H7 (cell line): ENCODE results near the gene RAET1L. TPM values are rescaled to one million over a fixed set of nuclear protein-coding genes. Genes with fewer than 3 reads are reported as not detected.
"Not testable (repeated sequence)": the region's sequence is repeated elsewhere in the genome, so short reads cannot be mapped to it uniquely, and the experiment has no call there.

Source experiments
- DNase-seq: peaks from one replicate; pipeline ENCODE4 v3.0.0; 2012
- H3K27me3 ChIP-seq: 2 replicates; pipeline ENCODE4 v1.6.0; 2011; ENCODE audit warnings: mild to moderate bottlenecking, low read length; ENCODE audit not compliant: control insufficient read depth, insufficient read depth
- H3K36me3 ChIP-seq: replicated peaks from 2 replicates; pipeline ENCODE4 v1.5.1; 2011; ENCODE audit warnings: low read length; ENCODE audit not compliant: control insufficient read depth, insufficient read depth
- H3K4me3 ChIP-seq: 2 replicates; pipeline ENCODE4 v1.5.1; 2011; ENCODE audit warnings: low read depth, mild to moderate bottlenecking, control low read depth, low read length, moderate library complexity; ENCODE audit not compliant: insufficient read depth
- total RNA-seq: library from RNA; depleted of rRNA; stranded (reverse); fragments of >200 nt; shearing (Covaris generic); gene quantifications from 2 replicates; pipeline ENCODE4 v1.2.3, GENCODE V29; 2014

The RAET1L gene
- total RNA-seq, 1 experiment from 2014 or later: not detected

- Histone ChIP-seq H3K27me3 (peaks cover 47% of the 10 kb centered on the region), H3K4me3 (no peak overlapping the region), H3K36me3 (no peaks in the 10 kb centered on the region)
- no peak for DNase-seq
Measured at GRCh38 chr6:150032598-150032997, 7.3 kb upstream of the RAET1L start.

DNA sequence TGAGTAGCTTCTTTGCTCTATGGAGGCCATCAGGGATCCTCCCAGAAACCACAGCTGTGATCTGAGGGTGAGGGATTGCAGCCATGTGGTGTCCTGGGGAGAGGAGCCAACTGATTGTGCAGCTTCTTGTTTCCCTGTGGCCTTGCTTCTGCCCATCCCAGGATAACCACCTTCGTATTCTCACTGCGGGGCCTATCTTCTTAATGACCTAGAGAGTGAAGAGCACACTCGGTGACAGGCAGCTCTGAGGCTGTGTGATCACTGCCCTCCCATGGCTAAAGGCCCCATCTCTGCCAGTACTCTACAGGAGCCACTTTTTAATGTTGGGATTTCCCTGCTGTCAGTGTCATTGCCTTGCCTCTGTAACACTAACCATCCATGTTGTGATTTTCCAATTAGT lies 5.3 kb upstream of the RAET1L start:
- Histone ChIP-seq H3K36me3 (no peaks in the 10 kb centered on the region), H3K4me3 (no peak overlapping the region), H3K27me3 (peaks cover 31% of the 10 kb centered on the region)
- no peak for DNase-seq

- Histone ChIP-seq H3K4me3 (no peak overlapping the region), H3K27me3 (peaks cover 31% of the 10 kb centered on the region), H3K36me3 (no peaks in the 10 kb centered on the region)
- peak; percentile 51 for DNase-seq
Measured at GRCh38 chr6:150029749-150030148, 4.4 kb upstream of the RAET1L start.

DNA sequence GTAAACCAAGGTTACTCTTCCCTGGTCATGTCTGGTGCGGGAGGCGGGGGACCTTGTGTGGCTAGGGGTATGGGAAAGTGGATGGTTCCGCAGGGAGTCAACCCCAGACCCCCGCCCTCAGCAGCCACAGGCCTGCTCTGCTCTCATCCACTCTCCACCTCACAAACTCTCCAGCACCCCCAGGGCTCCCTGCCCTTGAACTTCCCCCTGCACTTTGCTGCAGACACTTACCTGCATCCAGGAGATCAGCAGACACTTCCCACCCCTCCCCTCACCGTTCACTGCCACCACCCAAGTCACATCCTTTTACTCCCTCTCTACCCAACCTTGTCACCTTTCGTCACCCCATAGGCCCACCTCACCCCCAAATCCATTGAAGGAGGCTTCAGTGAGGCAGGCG lies 3.9 kb upstream of the RAET1L start:
- Histone ChIP-seq H3K36me3 (no peaks in the 10 kb centered on the region), H3K4me3 (no peak overlapping the region), H3K27me3 (peaks cover 33% of the 10 kb centered on the region)
- DNase-seq: no peak

DNA sequence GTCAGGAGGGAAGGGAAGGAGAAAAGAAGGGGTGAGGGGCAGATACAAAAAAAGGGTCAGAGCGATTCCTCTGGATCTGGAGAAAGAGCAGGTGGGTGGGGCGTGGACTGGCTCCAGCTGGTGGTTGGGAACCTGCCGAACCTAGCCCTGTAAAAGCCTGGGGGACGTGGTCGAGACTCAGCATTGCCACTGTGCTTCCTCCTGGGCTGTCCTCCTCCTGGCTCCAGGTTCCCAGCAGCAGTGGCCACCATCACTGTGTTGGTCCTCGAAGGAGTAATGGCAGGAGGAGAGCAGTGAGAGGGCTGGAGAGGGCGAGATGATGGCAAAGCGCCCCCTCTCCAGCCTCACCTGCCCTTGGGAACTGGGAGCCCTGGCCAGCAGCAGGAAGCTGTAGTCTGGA lies 3.5 kb upstream of the RAET1L start:
- H3K27me3 ChIP-seq: peaks cover 35% of the 10 kb centered on the region
- no peak for DNase-seq

DNA sequence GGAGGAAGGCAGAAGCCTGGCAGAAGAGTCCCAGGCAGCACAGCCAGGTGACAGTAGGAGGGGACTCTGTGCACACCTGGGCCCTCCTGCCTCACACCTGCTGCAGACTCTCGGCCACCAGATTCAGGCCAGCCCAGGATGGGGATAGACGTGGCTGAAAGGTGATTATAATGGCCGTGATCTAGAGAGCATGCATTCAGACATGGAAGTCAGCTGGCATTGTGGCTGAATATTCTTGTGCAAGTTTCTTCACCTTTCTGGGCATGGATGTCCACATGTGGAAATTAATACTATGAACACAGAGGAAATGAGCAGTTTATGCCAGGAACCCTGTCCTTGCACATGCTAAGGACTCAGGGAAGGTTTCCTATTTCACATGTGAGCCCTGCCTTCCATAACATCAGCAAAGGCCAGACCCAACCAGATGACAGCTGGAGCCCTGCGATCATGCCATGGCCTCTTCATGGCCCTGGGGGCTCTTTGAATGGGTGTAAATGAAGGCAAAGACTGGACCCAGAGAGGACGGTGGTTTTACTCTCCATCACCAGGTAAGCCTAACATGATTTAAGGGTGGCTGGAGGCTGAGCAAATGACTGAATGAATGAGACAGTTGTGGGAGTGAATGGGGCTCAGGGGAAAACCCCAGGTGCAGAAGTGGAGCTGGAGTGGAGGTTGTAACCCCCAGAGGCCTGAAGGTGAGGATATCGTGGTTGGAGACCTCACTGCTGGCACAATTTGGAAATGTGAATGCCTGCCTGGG lies 2.7 kb upstream of the RAET1L start:
- Histone ChIP-seq H3K27me3 (peaks cover 29% of the 10 kb centered on the region), H3K4me3 (no peak overlapping the region), H3K36me3 (no peaks in the 10 kb centered on the region)
- no peak for DNase-seq

More for the DNA sequence above, 3.5 kb upstream of the RAET1L start:
- H3K4me3 ChIP-seq: no peak overlapping the region
- H3K36me3 ChIP-seq: no peaks in the 10 kb centered on the region

DNA sequence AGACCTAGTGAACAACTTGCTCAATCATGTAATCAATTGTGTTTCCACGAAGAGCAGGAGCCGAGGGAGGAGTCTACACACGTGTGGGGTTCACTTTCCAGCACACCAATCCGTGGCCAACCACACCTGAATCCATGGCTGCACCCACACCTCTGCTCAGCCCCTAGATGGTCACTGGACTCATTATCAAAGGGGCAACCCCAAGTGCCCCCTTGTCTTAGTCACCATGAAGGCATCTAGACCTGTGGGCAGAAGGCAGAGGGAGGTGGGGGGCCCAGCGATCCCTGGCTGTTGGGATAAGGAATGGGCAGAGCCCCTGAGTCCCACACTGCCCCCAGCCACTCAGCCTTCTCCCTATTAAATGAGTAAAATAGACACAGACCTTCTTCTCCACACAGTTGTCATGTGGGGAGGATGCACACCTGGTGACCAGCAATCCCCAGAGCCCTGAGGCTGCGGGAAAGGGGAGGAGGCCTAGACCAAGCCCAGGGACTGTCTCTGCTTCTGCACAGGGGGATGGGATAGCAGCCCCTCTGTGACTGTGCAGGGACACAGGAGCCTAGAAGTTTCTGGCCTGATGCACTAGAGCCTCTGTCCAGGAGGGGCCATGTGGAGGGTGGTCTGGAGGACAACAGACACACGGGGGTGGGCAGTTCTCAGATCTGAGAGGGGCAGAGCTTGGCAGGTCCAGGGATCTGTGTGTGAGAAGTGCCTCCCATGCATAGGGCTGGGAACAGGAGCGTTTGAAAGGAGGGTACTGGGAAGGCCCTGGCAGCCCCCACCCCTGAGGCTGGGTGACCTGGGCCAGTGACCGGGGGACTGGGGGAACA lies 1.9 kb upstream of the RAET1L start:
- Histone ChIP-seq H3K4me3 (no peak overlapping the region), H3K27me3 (peaks cover 28% of the 10 kb centered on the region), H3K36me3 (no peaks in the 10 kb centered on the region)
- no peak for DNase-seq

- no peaks in the 10 kb centered on the region for H3K36me3 ChIP-seq
- DNase-seq: no peak
- H3K4me3 ChIP-seq: no peak overlapping the region
- peaks cover 22% of the 10 kb centered on the region for H3K27me3 ChIP-seq
Measured at GRCh38 chr6:150024646-150025155, 631 bp downstream of the RAET1L start.

GRCh38 chr6:150024021-150024420 lies 1.3 kb downstream of the RAET1L start:
- not testable (repeated sequence) for DNase-seq, H3K36me3 ChIP-seq, H3K4me3 ChIP-seq
- H3K27me3 ChIP-seq: peaks cover 25% of the 10 kb centered on the region

DNA sequence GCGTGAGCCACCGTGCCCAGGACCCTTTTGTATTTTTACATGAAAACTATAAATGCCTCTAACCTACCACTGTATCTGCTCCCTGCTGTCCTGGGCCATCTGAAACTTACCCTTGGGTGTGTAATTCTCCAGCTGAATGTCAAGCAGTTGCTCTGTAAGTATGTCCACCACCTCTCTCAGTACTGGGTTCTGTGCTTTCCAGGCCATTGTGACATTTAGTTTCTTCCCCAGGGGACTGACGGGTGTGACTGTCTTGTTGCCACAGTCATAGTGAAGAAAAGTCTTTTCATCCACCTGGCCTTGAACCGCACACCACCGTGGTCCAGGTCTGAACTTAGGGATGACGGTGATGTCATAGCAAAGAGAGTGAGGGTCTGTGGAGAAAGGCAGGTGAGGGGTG lies 3.5 kb downstream of the RAET1L start:
- not testable (repeated sequence) for H3K4me3 ChIP-seq, H3K36me3 ChIP-seq, DNase-seq
- H3K27me3 ChIP-seq: peaks cover 20% of the 10 kb centered on the region

DNA sequence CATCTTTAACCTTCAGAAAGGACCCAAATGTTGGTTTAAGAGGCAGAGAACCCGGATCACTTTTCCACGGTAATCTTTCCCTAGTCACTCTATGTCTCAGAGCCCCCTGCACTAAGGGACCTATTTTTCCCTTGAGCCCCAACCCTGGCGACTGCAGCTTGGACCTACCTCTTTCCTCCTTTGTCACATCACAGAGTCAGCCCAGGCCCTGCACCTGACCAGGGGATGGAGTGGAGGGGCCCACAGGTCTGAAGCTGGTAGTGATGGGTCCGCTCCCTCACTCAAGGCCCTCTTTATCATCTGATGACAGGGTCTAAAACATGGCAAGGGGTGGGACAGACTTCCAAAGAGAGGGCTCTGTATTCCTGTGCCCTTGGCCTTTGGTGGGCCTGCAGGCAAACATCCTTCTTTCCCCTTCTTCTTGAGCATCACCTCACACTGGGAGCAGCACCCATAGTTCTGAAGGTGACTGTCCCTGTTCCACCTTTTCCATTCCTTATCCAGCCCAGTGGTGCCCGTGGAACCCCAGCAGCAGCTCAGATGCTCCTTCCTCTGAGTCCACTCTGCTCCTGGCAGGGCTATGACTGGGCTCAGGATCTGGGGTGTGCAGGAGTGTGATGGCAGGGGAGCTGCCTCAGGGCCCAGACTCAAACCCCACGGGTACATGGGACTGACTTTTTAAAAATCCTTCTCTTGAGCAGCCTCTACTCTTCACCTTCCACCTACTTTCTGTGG lies 6.3 kb downstream of the RAET1L start:
- no peak for DNase-seq
- Histone ChIP-seq H3K27me3 (peaks cover 34% of the 10 kb centered on the region), H3K36me3 (no peaks in the 10 kb centered on the region), H3K4me3 (no peak overlapping the region)

GRCh38 chr6:150017186-150017521 lies 8.2 kb downstream of the RAET1L start:
- not testable (repeated sequence) for H3K4me3 ChIP-seq, DNase-seq, H3K36me3 ChIP-seq
- peaks cover 49% of the 10 kb centered on the region for H3K27me3 ChIP-seq

- Histone ChIP-seq H3K4me3 (no peak overlapping the region), H3K36me3 (no peaks in the 10 kb centered on the region), H3K27me3 (peaks cover 55% of the 10 kb centered on the region)
- DNase-seq: peak; percentile 78
Measured at GRCh38 chr6:150016324-150017185, 8.8 kb downstream of the RAET1L start.
